SK-N-SH (cell line): Measurements from ENCODE around the gene MAGEA1. TPM values are rescaled to one million over a fixed set of nuclear protein-coding genes. Genes with fewer than 3 reads are reported as not detected.

Experiments
- CTCF ChIA-PET: fragments of 300-600, 350-600 bp; formaldehyde crosslinking; extraction: SDS; loops from one replicate; lab custom pipeline; 2021; lab: Yijun Ruan, JAX
- POLR2A ChIA-PET: fragments of 350-600 bp; sonication (Branson Sonifier 250); formaldehyde crosslinking; extraction: SDS; loops from one replicate; lab custom pipeline; 2020; ENCODE audit warnings: antibody characterized with exemption, inconsistent platforms; lab: Yijun Ruan, JAX
- DNase-seq: peaks from one replicate; pipeline ENCODE4 v3.0.0; 2012
- H2AFZ ChIP-seq: fragments of 200-600 bp; sonication (generic); 2 replicates; pipeline ENCODE4 v1.8.1; 2016; ENCODE audit warnings: antibody characterized with exemption, mild to moderate bottlenecking, low read depth
- H3F3A ChIP-seq: fragments of 200-600 bp; sonication (generic); replicated peaks from 2 replicates; pipeline ENCODE3; 2016; ENCODE audit warnings: antibody characterized with exemption, mild to moderate bottlenecking; ENCODE audit not compliant: insufficient read depth
- H3K27ac ChIP-seq, 2 experiments: fragments of 200-500 bp in 1 of 2; fragments of 200-600 bp in 1 of 2; sonication (Bioruptor generic) in 1 of 2; sonication (generic), shearing (Covaris generic) in 1 of 2; 2 replicates each; pipeline versions ENCODE4 v1.5.1 to v1.6.1; 2014 to 2016; ENCODE audit warnings: low read depth in 2 of 2, inconsistent platforms in 1 of 2, low read length in 1 of 2, mild to moderate bottlenecking in 1 of 2, mixed read lengths in 1 of 2
- H3K27me3 ChIP-seq: fragments of 200-600 bp; sonication (generic), shearing (Covaris generic); 2 replicates; pipeline ENCODE4 v1.6.1; 2016; ENCODE audit warnings: mixed run types; ENCODE audit not compliant: insufficient read depth
- H3K36me3 ChIP-seq, 2 experiments: fragments of 200-500 bp in 1 of 2; fragments of 200-600 bp in 1 of 2; sonication (Bioruptor generic) in 1 of 2; sonication (generic) in 1 of 2; replicated peaks in 1 of 2; 2 replicates each; pipeline versions ENCODE3 to v1.5.1; 2014 to 2016; ENCODE audit warnings: low read length in 1 of 2, mild to moderate bottlenecking in 1 of 2; ENCODE audit not compliant: insufficient read depth in 2 of 2, control insufficient read depth in 1 of 2
- H3K4me1 ChIP-seq, 2 experiments: fragments of 200-500 bp in 1 of 2; fragments of 200-600 bp in 1 of 2; sonication (Bioruptor generic) in 1 of 2; sonication (generic), shearing (Covaris generic) in 1 of 2; 2 replicates each; pipeline versions ENCODE4 v1.5.1 to v1.6.1; 2014 to 2016; ENCODE audit warnings: low read depth in 1 of 2, low read length in 1 of 2, mixed run types in 1 of 2; ENCODE audit not compliant: insufficient read depth in 2 of 2, control insufficient read depth in 1 of 2
- H3K4me2 ChIP-seq: fragments of 200-600 bp; sonication (generic), shearing (Covaris generic); 2 replicates; pipeline ENCODE4 v1.6.1; 2017; ENCODE audit warnings: mixed run types
- H3K4me3 ChIP-seq, 2 experiments: fragments of 200-500 bp in 1 of 2; fragments of 200-600 bp in 1 of 2; sonication (Bioruptor generic) in 1 of 2; sonication (generic), shearing (Covaris generic) in 1 of 2; 2 replicates each; pipeline versions ENCODE4 v1.5.1 to v1.8.1; 2014 to 2016; ENCODE audit warnings: low read depth in 2 of 2, inconsistent platforms in 1 of 2, low read length in 1 of 2, mild to moderate bottlenecking in 1 of 2, mixed read lengths in 1 of 2, moderate library complexity in 1 of 2
- H3K79me2 ChIP-seq: fragments of 200-600 bp; sonication (generic); 2 replicates; pipeline ENCODE4 v1.8.1; 2017; ENCODE audit warnings: mild to moderate bottlenecking; ENCODE audit not compliant: insufficient read depth
- H3K9ac ChIP-seq: fragments of 200-600 bp; sonication (generic); 2 replicates; pipeline ENCODE4 v1.6.1; 2017; ENCODE audit warnings: mixed run types
- H3K9me2 ChIP-seq: fragments of 200-600 bp; sonication (generic); 2 replicates; pipeline ENCODE4 v1.6.1; 2017; ENCODE audit warnings: mixed run types
- H3K9me3 ChIP-seq: fragments of 200-600 bp; sonication (generic); 2 replicates; pipeline ENCODE4 v1.6.1; 2017; ENCODE audit warnings: mixed run types, mild to moderate bottlenecking, moderate library complexity
- H4K20me1 ChIP-seq: fragments of 200-600 bp; sonication (generic); 2 replicates; pipeline ENCODE4 v1.6.1; 2017; ENCODE audit warnings: mild to moderate bottlenecking, mixed run types; ENCODE audit not compliant: insufficient read depth
- CHD2 ChIP-seq: fragments of 150-350 bp; IDR thresholded peaks from 2 replicates; pipeline ENCODE4 v1.6.1; 2018; ENCODE audit warnings: low read length; ENCODE audit not compliant: partially characterized antibody
- CTCF ChIP-seq: fragments of 200-600 bp; sonication (generic); IDR thresholded peaks from 2 replicates; pipeline ENCODE4 v1.6.1; 2017; ENCODE audit warnings: antibody characterized with exemption, mild to moderate bottlenecking, moderate library complexity
- FOSL2 ChIP-seq: IDR thresholded peaks from 2 replicates; pipeline ENCODE4 v1.4.0; 2012; ENCODE audit warnings: low read depth, mild to moderate bottlenecking, moderate library complexity, borderline replicate concordance
- FOXJ3 ChIP-seq: sonication (generic); formaldehyde crosslinking; IDR thresholded peaks from 2 replicates; pipeline ENCODE4 v1.5.1; 2020; ENCODE audit warnings: mild to moderate bottlenecking, missing genetic modification reagents
- GABPA ChIP-seq: IDR thresholded peaks from 2 replicates; pipeline ENCODE4 v1.4.0; 2012; ENCODE audit warnings: low read depth, mild to moderate bottlenecking
- GATA2 ChIP-seq: sonication (generic); formaldehyde crosslinking; IDR thresholded peaks from 2 replicates; pipeline ENCODE4 v1.5.0; 2020; ENCODE audit warnings: mild to moderate bottlenecking, missing genetic modification reagents
- JUND ChIP-seq: IDR thresholded peaks from 2 replicates; pipeline ENCODE4 v1.4.0; 2012
- MAX ChIP-seq: IDR thresholded peaks from 2 replicates; pipeline ENCODE4 v1.4.0; 2012; ENCODE audit warnings: low read depth
- MEF2A ChIP-seq: IDR thresholded peaks from 2 replicates; pipeline ENCODE4 v1.4.0; 2012; ENCODE audit warnings: low read depth, borderline replicate concordance
- NFIC ChIP-seq: IDR thresholded peaks from 2 replicates; pipeline ENCODE4 v1.4.0; 2012; ENCODE audit warnings: borderline replicate concordance
- NRF1 ChIP-seq: IDR thresholded peaks from 2 replicates; pipeline ENCODE4 v1.6.1; 2012; ENCODE audit warnings: low read depth, mild to moderate bottlenecking, low read length
- POLR2AphosphoS5 ChIP-seq: IDR thresholded peaks from 2 replicates; pipeline ENCODE4 v1.6.1; 2012; ENCODE audit warnings: low read depth, low read length
- REST ChIP-seq: IDR thresholded peaks from 2 replicates; pipeline ENCODE4 v1.6.1; 2012; ENCODE audit warnings: mild to moderate bottlenecking, low read depth, low read length, moderate library complexity
- SMC3 ChIP-seq: IDR thresholded peaks from 2 replicates; pipeline ENCODE4 v1.6.1; 2012; ENCODE audit warnings: low read depth, low read length, improper control_type of control experiment
- TCF12 ChIP-seq: IDR thresholded peaks from 2 replicates; pipeline ENCODE4 v1.4.0; 2012
- TEAD4 ChIP-seq: IDR thresholded peaks from 2 replicates; pipeline ENCODE4 v1.4.0; 2012; ENCODE audit warnings: mild to moderate bottlenecking, borderline replicate concordance; ENCODE audit not compliant: insufficient read depth
- USF2 ChIP-seq: fragments of 150-350 bp; IDR thresholded peaks from 2 replicates; pipeline ENCODE4 v1.6.1; 2017; ENCODE audit warnings: antibody characterized with exemption, low read length, low read depth, borderline replicate concordance
- YY1 ChIP-seq: IDR thresholded peaks from 2 replicates; pipeline ENCODE4 v1.4.0; 2012; ENCODE audit warnings: low read depth, mild to moderate bottlenecking
- ZBTB33 ChIP-seq: IDR thresholded peaks from 2 replicates; pipeline ENCODE4 v1.4.0; 2012; ENCODE audit warnings: low read depth, borderline replicate concordance
- WGBS: methylation state at CpG from one replicate; pipeline ENCODE4 v1.1.6; 2017; ENCODE audit warnings: low lambda C conversion rate; 5-methylcytosine and 5-hydroxymethylcytosine counted together
- polyA plus RNA-seq, 3 experiments: library from polyadenylated mRNA; depleted of rRNA; stranded (reverse); fragments of >200 nt; gene quantifications; 2 replicates each; pipeline ENCODE4 v1.2.3, GENCODE V29; 2012

MAGEA1 gene
- polyA plus RNA-seq, 1 of the 3 experiments (the other 2 are of a cell fraction), result 3.0 TPM

- no peak for TF ChIP-seq ZBTB33
- no peak for TF ChIP-seq USF2
- TF ChIP-seq YY1, result no peak
Observed at GRCh38 chrX:153225438-153226098, 46.5 kb downstream of the MAGEA1 start (continued).

- no peaks in the 10 kb centered on the region for H3K79me2 ChIP-seq
- no peaks in the 10 kb centered on the region for H3K4me1 ChIP-seq
- no peaks in the 10 kb centered on the region for H4K20me1 ChIP-seq
- no peak overlapping the region for H3K9ac ChIP-seq
- 6% methylated on average over 14 of the region's 16 CpGs for WGBS
- H3K9me3 ChIP-seq, result no peaks in the 10 kb centered on the region
- H3F3A ChIP-seq, result no peaks in the 10 kb centered on the region
- H3K4me3 ChIP-seq, result no peak overlapping the region
- H3K9me2 ChIP-seq, result no peaks in the 10 kb centered on the region
- H3K27me3 ChIP-seq, result peaks cover 19% of the 10 kb centered on the region; the same call in 1 of the 2 replicates
- DNase-seq, result no peak
- no peak overlapping the region for H3K4me2 ChIP-seq
- no peaks in the 10 kb centered on the region for H3K36me3 ChIP-seq
- H3K27ac ChIP-seq, result no peak overlapping the region
- H2AFZ ChIP-seq, result no peak overlapping the region
- ChIA-PET POLR2A (no interaction called here), CTCF (no interaction called here)
- TF ChIP-seq CHD2, result no peak
- TF ChIP-seq GATA2, result no peak
- TF ChIP-seq FOXJ3 (CRISPR knock-in tag), result no peak
- no peak for TF ChIP-seq YY1
- no peak for TF ChIP-seq REST
- TF ChIP-seq MEF2A, result no peak
- TF ChIP-seq FOSL2, result no peak
- no peak for TF ChIP-seq GABPA
- no peak for TF ChIP-seq ZBTB33
- no peak for TF ChIP-seq NFIC
- no peak for TF ChIP-seq NRF1
- no peak for TF ChIP-seq SMC3
- no peak for TF ChIP-seq POLR2AphosphoS5
- TF ChIP-seq TEAD4, result no peak
- TF ChIP-seq JUND, result no peak
- no peak for TF ChIP-seq TCF12
- TF ChIP-seq MAX, result no peak
- TF ChIP-seq CTCF, result no peak
Observed at GRCh38 chrX:153226344-153227185, 47.5 kb downstream of the MAGEA1 start.
